Measurements from ENCODE around the gene RAPGEF5.
A peak's percentile ranks its signal among the peaks of the same experiment; 100 is the strongest.
"Not testable (repeated sequence)": the region's sequence is repeated elsewhere in the genome, so short reads cannot be mapped to it uniquely, and the experiment has no call there.

Gene RAPGEF5

DNA sequence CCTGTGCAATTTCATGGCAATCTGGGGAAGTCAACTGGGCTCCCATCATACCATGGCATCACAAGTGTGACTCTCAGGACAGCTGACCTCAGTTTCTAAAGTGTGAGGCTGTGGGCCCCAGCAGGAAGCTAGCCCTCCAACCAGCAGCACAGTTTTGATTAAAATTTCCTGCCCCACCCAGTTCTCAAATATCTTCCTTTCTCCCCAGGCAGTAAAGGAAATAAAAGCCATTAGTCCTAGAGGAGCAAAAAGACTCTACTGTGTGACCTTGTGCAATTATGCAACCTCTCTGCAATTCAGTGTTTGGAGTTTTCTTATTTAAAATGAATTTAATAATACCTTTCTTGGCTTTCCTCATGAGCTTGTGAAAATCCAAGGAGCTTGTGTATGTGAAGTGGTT is 268.1 kb downstream of the RAPGEF5 start:
- no peak for DNase-seq (ENCODE audit: insufficient read length, low spot score)
- TF ChIP-seq CTCF (IDR thresholded peaks at IDR 0.05; ENCODE audit: insufficient read depth, missing control alignments) = no peak
- no peak for FAIRE-seq

GRCh38 chr7:22087861-22088260 is 269.1 kb downstream of the RAPGEF5 start:
- DNase-seq (ENCODE audit: insufficient read length, low spot score) = no peak
- no peak for FAIRE-seq
- no peak for TF ChIP-seq CTCF (IDR thresholded peaks at IDR 0.05; ENCODE audit: insufficient read depth, missing control alignments)

GRCh38 chr7:22083704-22084240 is 273.2 kb downstream of the RAPGEF5 start:
- FAIRE-seq (no peak), DNase-seq (ENCODE audit: insufficient read length, low spot score) (no peak)
- TF ChIP-seq CTCF (IDR thresholded peaks at IDR 0.05; ENCODE audit: insufficient read depth, missing control alignments) = no peak

DNA sequence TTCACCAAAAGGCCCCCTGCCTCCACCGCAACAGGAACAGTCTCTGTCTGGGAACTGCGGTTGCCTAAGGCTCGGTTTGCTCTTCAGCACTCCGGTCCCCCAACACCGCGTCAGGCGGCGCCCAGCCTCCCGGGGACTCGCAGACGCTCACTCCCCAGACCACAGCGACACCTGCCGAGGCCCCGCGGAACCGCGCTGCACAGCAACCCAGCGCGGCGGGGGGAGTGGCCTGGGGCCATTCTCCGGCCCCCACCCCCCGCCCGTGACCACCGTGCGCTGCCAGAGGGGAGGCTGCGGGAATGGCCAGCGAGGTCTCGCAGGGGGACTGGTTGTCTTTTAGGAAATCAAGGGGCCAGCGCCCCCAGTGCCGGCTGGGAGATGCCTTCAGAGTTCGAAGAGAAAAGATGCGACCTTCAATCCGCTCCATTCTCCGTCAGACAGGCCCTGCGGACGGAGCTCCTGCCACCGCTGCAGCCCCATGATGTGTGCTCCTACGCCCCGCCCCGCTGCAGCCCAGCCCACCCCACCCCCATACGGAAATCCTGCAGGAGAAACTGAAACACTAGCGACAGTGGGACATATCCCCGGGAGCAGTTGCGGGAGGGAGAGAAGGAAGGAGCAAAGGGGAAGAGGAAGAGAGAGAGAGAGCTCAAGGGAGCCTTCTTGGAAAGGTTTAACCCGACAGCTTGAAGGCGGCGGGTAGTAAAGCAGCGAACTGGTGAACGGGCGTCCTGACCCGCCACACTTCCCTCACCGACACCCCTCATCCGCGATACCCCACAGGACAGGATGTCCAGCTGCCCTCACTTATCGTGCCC is 273.9 kb downstream of the RAPGEF5 start:
- FAIRE-seq = no peak
- peak; percentile 46 for DNase-seq (ENCODE audit: insufficient read length, low spot score)
- TF ChIP-seq CTCF (IDR thresholded peaks at IDR 0.05; ENCODE audit: insufficient read depth, missing control alignments) = peak; percentile 70

DNA sequence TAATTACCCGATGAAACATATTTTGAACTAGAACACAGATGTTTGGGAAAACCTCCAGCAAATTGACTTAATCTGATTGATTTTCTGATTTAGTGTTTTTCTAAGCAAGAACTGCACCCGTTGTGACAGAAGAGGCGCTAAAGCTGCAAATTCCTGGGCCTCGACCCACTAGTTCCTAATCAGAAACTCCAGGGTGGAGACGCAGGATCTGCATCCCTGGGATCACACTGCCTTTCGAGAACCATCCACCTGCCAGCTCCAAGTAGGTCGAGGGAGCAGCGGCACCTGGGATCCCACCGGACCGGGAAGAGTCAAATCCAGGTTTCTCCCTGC is 274.4 kb downstream of the RAPGEF5 start:
- DNase-seq (ENCODE audit: insufficient read length, low spot score) = no peak
- FAIRE-seq = no peak
- no peak for TF ChIP-seq CTCF (IDR thresholded peaks at IDR 0.05; ENCODE audit: insufficient read depth, missing control alignments)

GRCh38 chr7:22080219-22080618 is 276.7 kb downstream of the RAPGEF5 start:
- FAIRE-seq; DNase-seq (ENCODE audit: insufficient read length, low spot score): not testable (repeated sequence)

DNA sequence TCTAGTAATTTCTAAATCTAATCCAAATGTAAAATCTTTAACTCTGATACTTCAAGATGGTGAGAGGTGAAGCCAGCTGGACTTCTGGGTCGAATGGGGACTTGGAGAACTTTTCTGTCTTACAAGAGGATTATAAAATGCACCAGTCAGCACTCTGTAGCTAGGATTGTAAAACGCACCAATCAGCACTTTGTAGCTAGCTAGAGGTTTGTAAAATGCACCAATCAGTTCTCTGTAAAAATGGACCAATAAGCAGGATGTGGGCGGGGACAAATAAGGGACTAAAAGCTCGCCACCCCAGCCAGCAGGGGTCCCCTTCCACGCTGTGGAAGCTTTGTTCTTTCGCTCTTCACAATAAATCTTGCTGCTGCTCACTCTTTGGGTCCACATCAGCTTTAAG is 278.1 kb downstream of the RAPGEF5 start:
- not testable (repeated sequence) for DNase-seq (ENCODE audit: insufficient read length, low spot score); FAIRE-seq

DNA sequence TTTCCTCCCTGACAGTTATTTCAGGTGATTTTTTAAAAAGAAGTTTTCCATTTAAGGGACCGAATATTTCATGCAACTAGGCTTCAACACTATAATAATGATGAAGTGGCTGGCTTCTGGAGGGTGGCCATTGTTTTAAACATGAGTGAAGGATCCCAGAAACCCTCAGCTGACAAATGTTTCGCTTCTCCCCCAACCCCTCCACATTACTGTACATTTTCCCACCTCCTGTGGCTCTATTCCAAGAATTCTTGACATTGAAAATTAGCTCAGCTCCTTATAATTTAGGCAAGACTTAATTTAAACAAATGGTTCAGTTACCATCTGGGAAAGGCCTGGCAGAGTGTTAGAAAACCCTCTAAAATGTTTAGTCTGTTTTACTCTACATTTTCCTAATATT is 281.4 kb downstream of the RAPGEF5 start:
- TF ChIP-seq CTCF (IDR thresholded peaks at IDR 0.05; ENCODE audit: insufficient read depth, missing control alignments) = no peak
- FAIRE-seq = no peak
- DNase-seq (ENCODE audit: insufficient read length, low spot score) = no peak

All from D721Med (cell line).